ENCODE measurements around the gene FZD2. TPM values are rescaled to one million over a fixed set of nuclear protein-coding genes. Genes with fewer than 3 reads are reported as not detected.
"Not testable (repeated sequence)": the region's sequence is repeated elsewhere in the genome, so short reads cannot be mapped to it uniquely, and the experiment has no call there.

Gene FZD2
- total RNA-seq, 1 donor from 2014 or later: 0.52 TPM

DNA sequence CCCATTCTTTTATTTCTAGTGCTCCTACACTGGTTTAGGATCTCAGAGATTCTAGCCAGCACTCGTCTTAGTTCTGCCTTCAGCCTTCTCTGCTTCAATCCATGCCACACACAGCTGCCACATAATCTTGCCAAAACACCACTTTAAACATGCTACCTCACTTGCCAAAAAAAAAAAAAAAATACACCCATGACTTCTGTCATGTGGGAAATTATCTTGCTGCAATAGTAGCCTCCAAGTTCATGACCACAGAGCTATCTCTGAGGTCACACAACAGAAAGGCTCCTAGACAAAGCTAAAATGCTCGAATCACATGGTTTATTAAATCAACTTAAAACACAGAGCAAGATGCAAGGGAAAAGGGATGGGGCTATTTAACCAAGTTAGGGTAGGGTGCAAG, 18.1 kb downstream of the FZD2 start:
- intact Hi-C loops (cut with micrococcal nuclease): no loop called here

DNA sequence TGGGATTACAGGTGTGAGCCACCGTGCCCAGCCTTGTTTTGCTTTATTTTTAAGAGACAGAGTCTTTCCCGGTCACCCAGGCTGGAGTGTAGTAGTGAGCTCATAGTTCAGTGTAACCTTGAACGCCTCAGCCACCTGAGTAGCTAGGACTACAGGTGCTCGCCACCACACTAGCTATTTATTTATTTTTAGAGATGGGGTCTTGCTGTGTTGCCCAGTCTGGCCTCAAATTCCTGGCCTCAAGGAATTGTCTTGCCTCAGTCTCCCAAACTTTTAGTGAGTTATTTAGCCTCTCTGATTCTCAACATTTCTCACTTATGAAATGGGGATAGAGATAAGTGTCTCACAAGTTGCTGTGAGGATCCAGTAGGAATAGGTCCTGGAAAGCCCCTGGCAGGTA, 21.7 kb downstream of the FZD2 start:
- intact Hi-C loops (cut with micrococcal nuclease): no loop called here

DNA sequence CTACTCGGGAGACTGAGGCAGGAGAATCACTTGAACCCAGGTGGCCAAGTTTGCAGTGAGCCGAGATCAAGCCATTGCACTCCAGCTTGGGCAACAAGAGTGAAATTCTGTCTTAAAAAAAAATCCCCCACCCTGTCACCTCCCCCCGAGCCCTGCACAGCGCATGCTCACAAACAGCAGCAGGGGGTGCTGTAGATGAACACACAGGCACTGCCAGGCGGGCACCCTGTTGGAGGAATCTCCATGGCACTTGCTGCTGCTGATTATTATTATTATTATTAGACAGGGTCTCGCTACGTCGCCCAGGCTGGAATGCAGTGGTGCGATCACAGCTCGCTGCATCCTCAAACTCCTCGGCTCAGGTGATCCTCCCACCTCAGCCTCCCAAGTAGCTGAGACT, 24.6 kb downstream of the FZD2 start:
- intact Hi-C loops (cut with micrococcal nuclease): no loop called here

DNA sequence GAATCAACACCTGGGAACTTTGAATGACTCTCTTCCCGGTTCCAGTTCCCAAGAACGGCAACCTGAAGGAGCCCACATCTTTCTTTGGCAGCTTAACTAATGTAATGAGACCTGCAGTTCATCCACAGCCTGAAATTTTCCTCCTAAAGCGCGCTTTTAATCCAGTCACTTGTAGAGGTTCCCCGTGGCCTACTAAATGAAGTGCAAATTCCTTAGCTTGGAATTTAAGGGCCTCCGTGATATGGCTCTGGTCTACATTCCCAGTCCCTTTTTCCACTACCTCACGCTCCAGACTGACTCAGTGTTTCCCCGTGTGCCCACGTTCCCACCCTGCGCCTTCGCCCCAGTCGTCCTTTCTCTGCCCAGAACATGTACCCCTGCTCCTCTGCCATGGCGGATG, 27.2 kb downstream of the FZD2 start:
- intact Hi-C loops (cut with micrococcal nuclease): no loop called here

DNA sequence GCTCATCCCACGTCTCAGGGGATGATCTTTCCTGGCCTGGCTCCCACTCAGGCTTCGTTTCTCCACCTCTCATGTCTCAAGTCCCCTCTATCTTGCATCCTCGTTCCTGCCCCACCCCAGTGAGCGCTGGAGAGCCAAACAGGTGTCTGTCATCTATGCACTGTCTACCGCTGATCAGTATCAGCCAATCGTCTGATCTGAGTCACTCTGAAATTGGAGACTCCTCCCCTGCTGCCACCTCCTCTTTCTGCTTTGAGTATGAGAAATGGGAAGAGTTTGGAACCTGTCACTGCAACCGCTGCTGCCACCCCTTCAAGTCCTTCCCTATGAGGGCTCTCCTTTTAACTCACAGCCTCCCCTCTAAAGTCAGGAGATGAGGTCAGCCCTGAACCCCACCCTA, 28.0 kb downstream of the FZD2 start:
- intact Hi-C loops (cut with micrococcal nuclease): no loop called here

DNA sequence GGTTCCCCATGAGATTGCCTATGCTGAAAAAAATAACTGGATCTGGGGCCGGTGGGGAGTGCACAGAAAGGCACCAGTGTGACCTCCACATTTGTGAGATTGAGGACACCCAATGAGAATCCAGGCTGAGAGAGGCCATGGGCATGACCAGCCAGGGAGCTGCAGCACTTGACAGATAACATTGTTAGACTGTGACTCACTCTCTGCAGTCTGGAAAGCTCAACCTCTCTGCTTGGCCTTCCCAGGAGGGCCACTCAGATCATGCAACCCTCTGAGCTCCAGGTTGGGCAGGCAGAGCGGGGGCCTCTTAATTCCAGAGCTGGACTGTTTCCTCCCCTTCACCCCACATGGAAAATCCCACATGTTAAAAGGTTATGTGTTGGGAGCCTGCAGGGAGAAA, 30.1 kb downstream of the FZD2 start:
- intact Hi-C loops (cut with micrococcal nuclease): no loop called here

DNA sequence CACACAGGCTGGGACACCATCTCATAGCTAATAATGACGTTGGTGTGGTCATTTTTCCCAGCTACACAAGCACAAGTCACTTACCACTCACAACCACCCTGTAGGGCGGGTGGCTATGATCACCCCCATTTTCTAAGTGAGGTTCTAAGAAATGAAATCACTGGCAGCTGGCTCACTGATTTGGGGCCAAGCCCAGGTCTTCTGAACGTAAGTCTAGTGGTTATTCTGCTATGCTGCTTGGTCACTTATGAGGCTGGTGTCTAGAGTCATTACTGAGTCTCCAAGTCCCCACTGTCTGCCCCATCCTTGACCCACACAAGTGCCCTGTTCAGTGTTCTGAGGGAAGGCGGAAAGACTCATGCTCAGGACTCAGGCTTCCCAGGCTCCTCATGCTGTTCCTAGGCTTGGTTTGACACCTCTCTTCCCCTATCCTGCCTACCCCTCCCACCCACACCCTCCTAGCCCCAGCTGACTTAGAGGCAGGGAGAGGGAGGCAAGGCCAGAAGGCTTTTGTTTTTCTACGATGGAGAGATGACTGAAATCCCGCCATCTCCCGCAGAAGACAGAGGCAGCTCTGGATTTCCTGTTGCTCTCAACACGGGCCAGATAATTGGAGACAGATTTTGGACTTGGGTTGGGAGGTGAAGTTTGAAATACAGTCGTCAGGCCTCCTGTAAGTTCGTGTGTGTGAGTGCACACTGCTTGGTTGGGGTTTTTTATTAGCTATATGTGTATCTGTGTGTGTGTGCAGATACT, 32.2 kb downstream of the FZD2 start:
- intact Hi-C loops (cut with micrococcal nuclease): no loop called here

DNA sequence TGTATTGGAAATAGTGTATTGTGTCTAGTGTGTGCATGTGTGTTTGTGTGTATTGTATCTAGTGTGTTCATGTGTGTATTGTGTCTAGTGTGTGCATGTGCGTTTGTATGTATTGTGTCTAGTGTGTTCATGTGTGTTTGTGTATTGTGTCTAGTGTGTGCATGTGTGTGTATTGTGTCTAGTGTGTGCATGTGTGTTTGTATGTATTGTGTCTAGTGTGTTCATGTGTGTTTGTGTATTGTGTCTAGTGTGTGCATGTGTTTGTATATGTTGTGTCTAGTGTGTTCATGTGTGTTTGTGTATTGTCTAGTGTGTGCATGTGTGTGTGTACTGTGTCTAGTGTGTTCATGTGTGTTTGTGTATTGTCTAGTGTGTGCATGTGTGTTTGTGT, 32.8 kb downstream of the FZD2 start:
- intact Hi-C loops (cut with micrococcal nuclease): not testable (repeated sequence)

DNA sequence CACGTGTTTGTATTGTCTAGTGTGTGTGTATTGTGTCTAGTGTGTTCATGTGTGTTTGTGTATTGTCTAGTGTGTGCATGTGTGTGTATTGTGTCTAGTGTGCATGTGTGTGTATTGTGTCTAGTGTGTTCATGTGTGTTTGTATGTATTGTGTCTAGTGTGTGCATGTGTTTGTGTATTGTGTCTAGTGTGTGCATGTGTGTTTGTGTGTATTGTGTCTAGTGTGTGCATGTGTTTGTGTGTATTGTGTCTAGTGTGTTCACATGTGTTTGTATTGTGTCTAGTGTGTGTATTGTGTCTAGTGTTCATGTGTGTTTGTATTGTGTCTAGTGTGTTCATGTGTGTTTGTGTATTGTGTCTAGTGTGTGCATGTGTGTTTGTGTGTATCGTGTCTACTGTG, 33.5 kb downstream of the FZD2 start:
- intact Hi-C loops (cut with micrococcal nuclease): not testable (repeated sequence)

DNA sequence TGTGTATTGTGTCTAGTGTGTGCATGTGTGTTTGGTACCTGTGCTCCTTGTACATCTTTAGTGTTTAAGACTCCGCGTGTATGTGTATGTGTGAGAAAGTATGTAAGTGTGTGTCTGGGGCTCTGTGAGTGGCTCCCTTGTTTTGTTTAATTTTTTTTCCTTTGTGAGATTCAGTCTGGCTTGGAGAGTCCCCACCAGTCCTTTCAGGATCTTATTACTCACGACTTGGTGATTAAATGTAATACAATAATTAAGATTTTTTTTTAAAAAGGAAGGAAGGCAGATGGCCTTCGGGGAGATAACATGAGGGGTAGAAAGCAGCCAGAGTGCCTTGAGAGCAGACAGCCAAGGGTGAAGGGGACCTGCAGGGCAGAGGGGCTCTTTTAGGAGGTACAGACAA, 33.9 kb downstream of the FZD2 start:
- intact Hi-C loops (cut with micrococcal nuclease): no loop called here

DNA sequence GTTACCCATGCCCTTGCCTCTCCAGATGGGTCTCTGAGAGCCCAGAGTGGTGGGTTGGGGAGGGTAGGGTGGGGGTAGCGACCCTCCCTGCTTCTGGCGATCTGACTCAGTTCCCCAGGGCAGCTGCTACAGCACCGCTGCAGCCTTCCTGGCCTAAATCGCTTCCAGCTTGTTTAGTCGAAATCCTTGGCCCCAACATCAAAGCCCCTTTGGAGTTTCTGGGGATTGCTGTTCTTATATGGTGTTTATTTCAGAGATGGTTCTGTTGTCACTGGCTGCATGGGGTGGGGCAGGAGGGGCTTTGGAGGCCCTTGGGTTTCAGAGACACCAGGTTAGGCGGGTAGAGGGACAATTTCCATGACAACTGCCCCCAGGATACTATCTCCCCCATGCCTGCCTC, 35.9 kb downstream of the FZD2 start:
- intact Hi-C loops (cut with micrococcal nuclease): no loop called here

DNA sequence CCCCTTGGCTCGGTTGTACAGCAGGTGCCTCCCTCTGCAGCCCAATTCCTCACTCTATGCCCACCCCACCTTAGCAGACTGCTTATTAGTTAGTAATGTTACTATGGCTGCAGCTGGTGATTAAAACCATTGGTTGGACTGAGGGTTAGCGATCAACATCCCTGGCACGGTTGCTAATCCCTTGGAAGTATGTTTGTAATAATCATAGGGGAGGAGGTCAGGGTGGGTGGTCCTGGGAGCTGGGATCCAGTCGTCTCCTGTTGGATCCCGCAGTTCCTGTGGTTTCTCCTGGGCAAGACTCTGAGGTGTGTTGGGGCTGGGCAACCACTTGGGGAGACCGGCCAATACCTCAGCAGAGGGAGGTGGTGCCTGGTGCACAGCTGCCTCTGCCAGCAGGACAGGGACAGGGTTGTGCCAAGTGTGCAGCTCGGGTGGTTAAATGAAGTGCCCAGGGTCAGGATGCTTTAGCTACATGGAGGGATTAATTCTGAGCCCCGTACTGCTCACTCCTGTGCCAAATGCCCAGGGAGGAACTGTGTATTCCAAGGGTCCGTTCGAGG, 38.0 kb downstream of the FZD2 start:
- intact Hi-C loops (cut with micrococcal nuclease): no loop called here

DNA sequence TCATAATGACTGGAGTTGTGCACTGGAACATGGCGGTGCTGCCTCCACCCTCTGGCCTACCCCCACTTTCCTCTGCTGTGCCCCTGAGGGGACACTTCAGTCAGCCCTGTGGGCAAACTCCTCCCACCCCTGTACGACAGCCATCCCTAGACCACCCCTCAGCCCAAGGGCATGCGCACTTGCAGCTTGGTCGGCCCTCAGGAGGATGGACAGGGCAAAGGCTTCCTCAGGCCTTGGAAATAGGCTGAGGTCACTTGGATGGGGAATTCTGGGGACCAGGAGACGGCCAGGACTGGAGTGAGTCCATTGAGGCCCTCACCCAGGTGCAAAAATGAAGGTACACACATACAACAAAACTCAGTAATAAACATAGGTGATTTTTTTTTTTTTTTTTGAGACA, 41.0 kb downstream of the FZD2 start:
- intact Hi-C loops (cut with micrococcal nuclease): no loop called here

DNA sequence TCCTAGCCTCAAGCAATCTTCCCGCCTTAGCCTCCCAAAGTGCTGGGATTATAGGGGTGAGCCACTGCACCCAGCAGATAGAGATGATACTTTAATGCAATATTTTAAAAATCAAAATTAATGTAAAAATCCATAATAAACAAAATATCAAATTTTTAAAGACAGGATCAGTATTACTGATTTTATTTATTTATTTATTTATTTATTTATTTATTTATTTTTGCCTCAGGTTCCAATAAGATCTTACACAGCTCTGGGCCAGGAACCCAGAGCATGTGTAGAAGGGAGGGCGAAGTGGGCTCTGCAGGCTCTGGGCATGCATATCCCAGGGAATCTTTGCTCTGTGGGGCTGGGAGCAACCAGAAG, 41.6 kb downstream of the FZD2 start:
- intact Hi-C loops (cut with micrococcal nuclease): no loop called here

DNA sequence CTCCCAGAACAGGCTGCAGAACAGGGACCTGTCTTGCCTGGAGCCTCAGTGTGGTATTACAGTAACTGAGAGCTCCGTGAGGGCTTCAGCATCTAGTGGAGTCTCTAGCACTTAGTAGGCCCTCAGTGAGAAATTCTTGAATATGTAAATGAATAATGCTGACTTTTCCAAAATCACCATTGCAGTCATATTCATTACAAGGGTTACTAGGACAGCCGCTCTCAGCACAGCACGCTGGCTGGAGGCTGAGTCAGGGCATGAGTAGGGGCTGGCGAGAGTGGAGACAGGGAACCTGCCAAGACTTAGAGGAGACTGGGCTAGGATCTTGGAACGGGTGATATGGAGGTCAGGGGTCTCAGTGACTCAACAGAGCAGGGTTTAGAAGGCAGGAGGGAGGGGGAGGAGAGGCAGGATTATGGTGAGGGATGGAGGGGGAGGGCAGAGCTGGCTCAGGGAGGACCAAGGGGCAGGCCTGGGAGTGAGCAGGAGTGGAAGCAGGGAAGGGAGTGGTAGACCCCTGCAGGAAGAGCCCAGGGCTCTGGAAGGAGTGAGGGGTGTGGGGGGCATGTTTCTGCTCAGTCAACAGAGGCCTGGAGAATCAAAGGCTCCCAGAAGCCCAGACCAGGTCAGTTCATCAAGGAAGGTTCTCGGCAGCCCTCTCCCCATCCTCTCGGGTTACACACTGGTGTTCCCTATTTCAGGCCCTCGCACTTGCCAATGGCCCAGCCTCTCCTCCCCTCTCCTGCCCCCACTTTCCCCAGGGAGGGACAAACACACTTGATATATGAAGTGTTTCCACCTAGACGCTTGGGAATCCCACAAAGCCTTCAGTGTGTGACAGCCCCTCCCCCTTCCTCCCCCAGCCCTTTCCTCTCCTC, 42.3 kb downstream of the FZD2 start:
- intact Hi-C loops (cut with micrococcal nuclease): no loop called here

DNA sequence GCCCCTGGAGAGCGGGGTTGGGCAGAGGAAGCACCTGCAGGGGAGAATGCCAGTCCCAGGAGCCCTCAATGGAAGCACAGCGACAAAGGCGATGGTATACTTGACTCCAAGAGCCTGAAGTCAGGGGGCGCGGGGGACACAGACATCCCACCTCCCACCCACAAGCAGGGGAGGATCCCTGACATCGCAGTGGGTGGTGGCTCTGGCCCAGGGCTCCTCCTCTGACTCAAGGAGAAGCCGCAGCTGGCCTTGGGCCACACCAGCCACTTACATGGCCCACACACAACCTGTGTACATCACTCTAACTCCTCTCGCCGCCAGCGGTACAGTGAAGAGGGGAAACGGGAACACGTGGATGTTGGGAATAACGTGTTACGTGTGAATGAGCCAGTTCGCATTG, 44.3 kb downstream of the FZD2 start:
- intact Hi-C loops (cut with micrococcal nuclease): no loop called here

DNA sequence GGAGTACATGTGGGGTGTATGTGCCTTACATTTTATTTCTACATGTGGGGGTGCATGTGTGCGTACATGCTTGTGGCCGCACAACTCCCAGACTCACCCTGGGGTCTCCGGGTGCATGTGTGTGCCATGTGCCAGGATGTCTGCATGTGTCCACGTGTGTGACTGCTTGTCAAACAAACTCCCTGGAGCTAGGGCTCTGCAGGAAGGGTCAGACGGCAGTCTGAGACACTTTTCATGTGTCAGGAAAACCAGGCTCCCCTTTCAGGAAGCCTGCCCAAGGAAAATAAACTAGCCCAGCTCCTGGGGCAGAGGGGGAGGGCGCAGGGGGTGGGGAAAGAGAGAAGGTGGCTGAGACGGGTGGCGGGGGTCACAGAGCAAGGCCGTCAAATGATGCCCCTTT, 44.7 kb downstream of the FZD2 start:
- intact Hi-C loops (cut with micrococcal nuclease): no loop called here

DNA sequence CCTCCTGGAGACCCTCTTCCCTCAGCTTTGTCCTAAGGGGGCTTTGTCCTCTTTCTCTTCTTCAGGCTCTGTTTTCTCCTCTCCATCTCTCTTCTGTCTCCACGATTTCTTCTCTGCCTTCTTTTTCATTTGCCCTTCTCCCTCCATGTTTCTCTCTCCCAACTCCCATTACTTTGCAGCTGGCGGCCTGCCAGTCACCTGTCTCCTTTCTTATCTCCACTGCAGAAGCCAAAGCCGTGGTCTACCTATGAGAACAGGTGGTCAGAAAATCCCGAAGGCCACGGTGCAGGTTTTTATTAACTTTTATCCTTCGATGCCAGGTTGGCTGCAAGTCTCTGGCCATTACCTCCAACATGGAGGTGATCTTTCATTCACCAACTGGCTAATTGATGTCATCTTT, 45.1 kb downstream of the FZD2 start:
- intact Hi-C loops (cut with micrococcal nuclease): no loop called here

DNA sequence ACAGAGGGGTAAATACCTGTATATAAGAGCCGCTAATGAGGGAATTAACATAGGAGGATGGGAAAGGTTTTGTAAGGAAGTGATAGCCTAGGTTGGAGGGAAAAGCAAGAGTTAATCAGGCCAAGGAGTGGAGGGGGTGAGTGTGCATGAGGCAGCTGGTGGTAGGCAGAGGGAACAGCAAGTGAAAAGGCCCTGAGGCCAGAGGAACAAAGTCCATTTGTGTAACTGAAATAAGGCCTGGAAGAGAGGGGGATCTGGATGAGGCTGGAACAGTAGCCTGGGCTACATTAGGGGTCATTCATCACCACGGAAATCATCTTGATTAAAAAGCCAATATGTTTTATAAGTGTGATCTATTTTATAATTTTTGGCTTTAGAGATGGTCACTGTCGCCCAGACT, 45.7 kb downstream of the FZD2 start:
- intact Hi-C loops (cut with micrococcal nuclease): no loop called here

DNA sequence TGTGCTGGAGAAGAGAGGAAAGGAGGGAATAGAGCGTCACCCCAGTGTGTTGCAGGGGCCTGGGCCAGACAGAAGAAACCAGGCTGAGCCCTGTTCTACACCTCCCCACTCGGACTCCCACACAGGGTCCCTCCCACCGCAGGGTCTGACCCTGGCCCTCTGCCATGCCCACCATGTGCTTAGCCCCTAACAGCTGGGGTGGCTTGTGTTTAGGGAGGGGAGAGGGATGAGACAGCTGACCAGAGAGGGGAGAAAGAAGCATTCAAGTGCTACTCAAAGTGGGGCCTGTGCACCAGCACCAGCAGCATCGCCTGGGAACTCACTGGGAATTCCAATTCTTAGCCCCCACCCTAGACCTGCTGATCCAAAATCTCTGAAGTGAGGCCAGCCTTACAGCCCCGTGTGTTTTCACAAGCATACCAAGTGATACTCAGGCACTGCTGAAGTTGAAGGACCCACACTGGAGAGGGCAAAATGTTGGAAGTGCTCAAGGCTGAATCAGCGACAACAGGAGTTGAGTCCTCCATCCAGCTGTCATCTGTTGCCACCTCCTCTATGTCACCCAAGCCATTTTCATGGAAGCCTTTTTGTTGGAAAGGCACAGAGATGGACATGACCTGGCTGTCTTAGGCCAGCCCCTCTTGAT, 47.0 kb downstream of the FZD2 start:
- intact Hi-C loops (cut with micrococcal nuclease): no loop called here

DNA sequence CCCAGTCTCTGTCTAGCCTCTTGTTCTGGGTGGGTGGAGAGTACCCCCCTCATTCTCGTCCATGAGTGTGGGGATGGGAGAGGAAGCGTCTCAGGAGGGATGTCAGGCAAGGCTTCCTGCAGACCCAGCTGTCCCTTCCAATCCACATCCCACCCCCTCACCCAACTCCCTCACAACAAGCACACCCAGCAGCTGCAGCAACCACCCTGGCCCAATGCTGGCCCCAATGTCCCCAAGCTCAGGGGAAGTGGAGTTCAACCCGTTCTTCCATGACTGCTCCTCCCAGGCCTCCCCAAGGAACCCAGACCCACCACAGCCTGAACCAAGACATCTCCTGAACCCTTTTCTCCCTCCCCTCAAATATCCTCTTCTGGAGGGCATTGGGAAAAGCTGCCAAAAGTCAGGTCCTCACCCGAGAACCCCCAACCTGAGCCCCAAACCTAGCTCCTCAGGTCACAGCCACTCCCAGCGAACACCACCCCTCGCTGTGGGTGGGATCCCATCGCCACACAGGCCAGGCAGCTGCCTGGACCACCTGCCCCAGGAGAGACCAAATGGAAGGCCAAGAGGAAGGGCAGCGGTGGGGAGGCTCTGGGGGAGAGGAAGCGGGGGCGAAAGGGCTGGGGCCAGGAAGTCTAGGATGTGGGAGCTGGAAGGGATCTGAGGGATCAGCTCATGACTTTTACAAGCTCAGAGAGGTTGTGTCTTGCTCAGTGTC, 47.6 kb downstream of the FZD2 start:
- intact Hi-C loops (cut with micrococcal nuclease): no loop called here
